ENCODE results near the gene CDC42EP5.
"Not testable (repeated sequence)": the region's sequence is repeated elsewhere in the genome, so short reads cannot be mapped to it uniquely, and the experiment has no call there.

CDC42EP5 gene

DNA sequence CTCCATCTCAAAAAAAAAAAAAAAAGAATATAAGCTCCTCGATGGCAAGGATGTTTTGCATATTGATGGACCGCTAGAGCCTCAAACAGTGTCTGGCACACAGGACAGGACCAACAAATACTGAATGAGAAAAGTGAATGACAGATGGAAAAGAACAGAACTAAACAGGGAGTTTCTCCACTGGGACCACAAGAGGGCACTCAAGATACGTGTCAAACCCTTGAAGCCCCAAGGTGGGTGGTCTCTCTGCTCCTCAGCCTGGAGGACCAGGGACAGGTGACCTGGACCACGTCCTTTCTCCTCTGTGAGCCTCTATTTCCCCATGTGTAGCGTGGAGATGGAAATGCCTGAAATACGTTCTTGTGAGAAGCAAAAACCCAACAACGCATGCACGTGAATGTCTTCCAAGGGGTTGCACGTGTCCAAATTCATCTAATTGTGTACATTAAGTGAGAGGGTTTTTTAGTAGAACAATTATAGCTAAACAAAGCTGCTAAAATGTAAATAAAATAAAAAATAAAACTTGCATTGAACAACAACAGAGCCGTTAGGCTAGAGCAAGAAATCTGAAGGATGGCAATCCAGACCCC lies 5.7 kb upstream of the CDC42EP5 start:
- Histone ChIP-seq H3K9me3 (no peaks in the 10 kb centered on the region), H3K27me3 (ENCODE audit: low read depth) (peaks cover 6% of the 10 kb centered on the region), H3K4me1 (no peaks in the 10 kb centered on the region), H3K36me3 (replicated peaks) (no peaks in the 10 kb centered on the region), H3K4me3 (no peak overlapping the region)
- peak; percentile 58 to 66 for DNase-seq (ENCODE audit: low spot score in 2 of 2)
- in situ Hi-C loops (cut with MboI; ENCODE audit: low sequenced_read_pairs): no loop called here

- H3K4me3 ChIP-seq: no peak overlapping the region
- H3K36me3 ChIP-seq (replicated peaks): no peaks in the 10 kb centered on the region
- no peaks in the 10 kb centered on the region for H3K4me1 ChIP-seq
- DNase-seq (ENCODE audit: low spot score in 2 of 2): no peak
- H3K27me3 ChIP-seq (ENCODE audit: low read depth): peaks cover 9% of the 10 kb centered on the region
- in situ Hi-C loops (cut with MboI; ENCODE audit: low sequenced_read_pairs): no loop called here
- no peaks in the 10 kb centered on the region for H3K9me3 ChIP-seq
Measured at GRCh38 chr19:54477650-54478049, 4.6 kb upstream of the CDC42EP5 start.

DNA sequence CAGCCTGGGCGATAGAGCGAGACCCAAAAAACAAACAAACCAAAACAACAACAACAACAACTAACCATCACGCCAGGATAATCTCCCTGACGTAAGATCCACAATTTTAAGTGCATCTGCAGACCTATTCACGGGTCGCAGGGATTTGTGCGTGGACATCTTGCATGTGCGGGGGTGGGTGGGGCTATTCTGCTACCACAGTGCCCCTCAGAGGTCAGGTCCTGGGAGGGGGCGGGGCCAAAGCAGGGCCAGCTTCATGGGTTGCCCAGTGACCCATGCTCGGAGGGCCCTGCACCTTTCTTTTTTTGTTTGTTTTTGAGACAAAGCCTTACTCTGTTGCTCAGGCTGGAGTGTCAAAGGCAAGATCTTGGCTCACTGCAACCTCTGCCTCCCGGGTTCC lies 2.6 kb upstream of the CDC42EP5 start:
- H3K27me3 ChIP-seq (ENCODE audit: low read depth): peaks cover 18% of the 10 kb centered on the region
- DNase-seq (ENCODE audit: low spot score in 2 of 2): no peak
- H3K9me3 ChIP-seq: no peaks in the 10 kb centered on the region
- in situ Hi-C loops (cut with MboI; ENCODE audit: low sequenced_read_pairs): no loop called here
- no peak overlapping the region for H3K4me3 ChIP-seq
- H3K4me1 ChIP-seq: no peaks in the 10 kb centered on the region
- no peaks in the 10 kb centered on the region for H3K36me3 ChIP-seq (replicated peaks)

DNA sequence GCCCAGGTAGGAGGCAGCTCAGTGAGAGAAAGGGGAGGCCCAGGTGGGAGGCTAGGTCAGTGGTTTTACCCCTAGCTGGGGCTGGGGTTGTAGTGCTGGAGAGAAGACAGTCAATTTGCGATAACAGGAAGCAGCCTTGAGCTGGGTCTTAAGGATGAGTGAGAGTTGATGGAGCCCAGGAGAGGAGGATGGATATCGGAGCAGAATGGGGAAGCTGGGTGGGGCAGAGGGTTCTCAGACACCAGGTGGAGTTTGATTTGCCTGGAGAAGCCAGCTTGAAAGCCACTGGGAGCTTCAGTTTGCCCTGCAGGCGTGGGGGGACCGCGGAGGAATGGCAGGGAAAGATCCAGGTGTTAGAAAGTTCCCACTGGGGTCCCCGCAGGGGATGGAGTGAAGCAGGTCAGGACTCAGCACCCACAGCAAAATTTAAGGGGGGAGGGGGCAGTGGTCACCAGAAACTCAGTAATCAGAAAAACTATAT lies 836 bp upstream of the CDC42EP5 start:
- Histone ChIP-seq H3K9me3 (no peaks in the 10 kb centered on the region), H3K4me3 (no peak overlapping the region), H3K27me3 (ENCODE audit: low read depth) (peaks cover 30% of the 10 kb centered on the region), H3K36me3 (replicated peaks) (no peaks in the 10 kb centered on the region), H3K4me1 (no peaks in the 10 kb centered on the region)
- no peak for DNase-seq (ENCODE audit: low spot score in 2 of 2)
- in situ Hi-C loops (cut with MboI; ENCODE audit: low sequenced_read_pairs): loop anchor here (25.0 kb wide), 1 partner anchor 1188 kb away; the partner anchor contains the start of gene U2AF2

GRCh38 chr19:54470991-54471782 lies 1.9 kb downstream of the CDC42EP5 start:
- no peak for DNase-seq (ENCODE audit: low spot score in 2 of 2)
- in situ Hi-C loops (cut with MboI; ENCODE audit: low sequenced_read_pairs): loop anchor here (25.0 kb wide), 1 partner anchor 1191 kb away; the partner anchor contains the start of gene U2AF2
- H3K27me3 ChIP-seq (ENCODE audit: low read depth): peaks cover 30% of the 10 kb centered on the region
- H3K36me3 ChIP-seq (replicated peaks): no peaks in the 10 kb centered on the region
- H3K4me1 ChIP-seq: no peaks in the 10 kb centered on the region
- H3K9me3 ChIP-seq: no peaks in the 10 kb centered on the region
- H3K4me3 ChIP-seq: no peak overlapping the region

DNA sequence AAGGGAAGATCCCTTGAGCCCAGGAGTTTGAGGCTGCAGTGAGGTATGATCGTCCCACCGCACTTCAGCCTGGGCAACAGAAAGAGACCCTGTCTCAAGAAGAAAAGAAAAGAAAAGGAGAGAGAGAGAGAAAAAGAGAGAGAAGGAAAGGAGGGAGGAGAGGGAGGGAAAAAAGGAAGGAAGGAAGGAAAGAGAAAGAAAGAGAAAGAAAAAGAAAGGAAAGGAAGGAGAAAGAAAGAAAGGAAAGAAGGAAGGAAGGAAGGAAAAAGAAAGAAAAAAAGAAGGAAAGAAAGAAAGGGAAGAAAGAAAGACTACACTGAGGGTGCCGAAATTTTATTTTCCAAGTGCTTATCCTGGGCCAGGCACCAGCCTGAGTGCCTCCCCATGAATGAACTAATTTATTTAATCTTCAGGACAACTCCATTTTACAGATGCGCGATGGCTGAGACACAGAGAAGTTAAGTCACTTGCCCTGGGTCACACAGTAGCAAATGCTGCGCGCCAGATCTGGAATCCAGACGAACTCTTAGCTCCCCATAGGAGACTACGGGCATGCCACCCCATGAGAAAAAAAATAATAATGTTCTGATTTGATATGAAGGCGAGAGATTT lies 2.7 kb downstream of the CDC42EP5 start:
- H3K36me3 ChIP-seq (replicated peaks): no peaks in the 10 kb centered on the region
- no peak overlapping the region for H3K4me3 ChIP-seq
- DNase-seq (ENCODE audit: low spot score in 2 of 2): no peak
- no peaks in the 10 kb centered on the region for H3K9me3 ChIP-seq
- in situ Hi-C loops (cut with MboI; ENCODE audit: low sequenced_read_pairs): loop anchor here (25.0 kb wide), 1 partner anchor 1192 kb away; the partner anchor contains the start of gene U2AF2
- no peaks in the 10 kb centered on the region for H3K4me1 ChIP-seq
- peaks cover 30% of the 10 kb centered on the region for H3K27me3 ChIP-seq (ENCODE audit: low read depth)

DNA sequence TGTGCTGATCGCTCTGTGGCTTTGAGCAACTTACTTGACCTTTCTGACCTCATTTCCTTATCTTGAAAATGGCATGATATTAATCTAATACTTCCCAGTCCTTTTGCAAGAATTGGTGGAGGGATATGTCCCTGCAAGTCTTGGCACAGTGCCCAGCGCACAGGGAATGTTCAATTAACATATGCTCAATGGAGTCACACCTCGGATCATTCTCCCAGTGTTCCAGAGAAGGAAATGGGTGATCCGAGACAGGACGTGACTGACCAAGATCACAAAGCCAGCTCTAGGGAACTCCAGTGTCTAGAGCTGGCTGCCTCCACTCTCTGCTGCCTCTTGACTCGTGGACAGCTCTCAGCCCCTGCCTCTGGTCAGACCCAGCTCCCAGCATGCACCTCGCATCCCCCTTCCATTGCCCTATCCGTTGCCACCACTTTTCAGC lies 3.6 kb downstream of the CDC42EP5 start:
- peaks cover 30% of the 10 kb centered on the region for H3K27me3 ChIP-seq (ENCODE audit: low read depth)
- in situ Hi-C loops (cut with MboI; ENCODE audit: low sequenced_read_pairs): loop anchor here (25.0 kb wide), 1 partner anchor 1193 kb away; the partner anchor contains the start of gene U2AF2
- no peaks in the 10 kb centered on the region for H3K9me3 ChIP-seq
- no peaks in the 10 kb centered on the region for H3K4me1 ChIP-seq
- DNase-seq (ENCODE audit: low spot score in 2 of 2): peak in 1 of 2 experiments; percentile 54
- no peak overlapping the region for H3K4me3 ChIP-seq
- H3K36me3 ChIP-seq (replicated peaks): no peaks in the 10 kb centered on the region

DNA sequence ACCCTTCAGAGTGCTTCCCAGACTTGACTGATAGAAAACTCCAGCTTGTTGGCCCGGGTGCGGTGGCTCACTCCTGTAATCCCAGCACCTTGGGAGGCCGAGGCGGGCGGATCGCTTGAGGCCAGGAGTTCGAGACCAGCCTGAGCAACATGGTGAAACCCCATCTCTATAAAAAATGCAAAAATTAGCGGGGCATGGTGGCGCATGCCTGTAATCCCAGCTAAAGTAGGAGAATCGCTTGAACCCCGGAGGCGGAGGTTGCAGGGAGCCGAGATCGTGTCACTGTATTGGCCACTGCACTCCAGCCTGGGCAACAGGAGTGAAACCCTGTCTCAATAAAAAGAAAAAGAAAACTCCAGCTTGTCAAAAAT lies 7.0 kb downstream of the CDC42EP5 start:
- H3K36me3 ChIP-seq (replicated peaks): peaks cover 14% of the 10 kb centered on the region
- not testable (repeated sequence) for DNase-seq (ENCODE audit: low spot score in 2 of 2); H3K4me1 ChIP-seq; H3K4me3 ChIP-seq; H3K9me3 ChIP-seq
- peaks cover 19% of the 10 kb centered on the region for H3K27me3 ChIP-seq (ENCODE audit: low read depth)
- in situ Hi-C loops (cut with MboI; ENCODE audit: low sequenced_read_pairs): loop anchor here (25.0 kb wide), 1 partner anchor 1196 kb away; the partner anchor contains the start of gene U2AF2

- no peak for DNase-seq (ENCODE audit: low spot score in 2 of 2)
- Histone ChIP-seq H3K9me3 (no peaks in the 10 kb centered on the region), H3K27me3 (ENCODE audit: low read depth) (peaks cover 14% of the 10 kb centered on the region), H3K4me1 (no peaks in the 10 kb centered on the region; the same call in none of the 2 replicates), H3K4me3 (no peak overlapping the region), H3K36me3 (replicated peaks) (peaks cover 18% of the 10 kb centered on the region)
- in situ Hi-C loops (cut with MboI; ENCODE audit: low sequenced_read_pairs): loop anchor here (25.0 kb wide), 1 partner anchor 1197 kb away; the partner anchor contains the start of gene U2AF2
Measured at GRCh38 chr19:54465426-54466109, 7.5 kb downstream of the CDC42EP5 start.

DNA sequence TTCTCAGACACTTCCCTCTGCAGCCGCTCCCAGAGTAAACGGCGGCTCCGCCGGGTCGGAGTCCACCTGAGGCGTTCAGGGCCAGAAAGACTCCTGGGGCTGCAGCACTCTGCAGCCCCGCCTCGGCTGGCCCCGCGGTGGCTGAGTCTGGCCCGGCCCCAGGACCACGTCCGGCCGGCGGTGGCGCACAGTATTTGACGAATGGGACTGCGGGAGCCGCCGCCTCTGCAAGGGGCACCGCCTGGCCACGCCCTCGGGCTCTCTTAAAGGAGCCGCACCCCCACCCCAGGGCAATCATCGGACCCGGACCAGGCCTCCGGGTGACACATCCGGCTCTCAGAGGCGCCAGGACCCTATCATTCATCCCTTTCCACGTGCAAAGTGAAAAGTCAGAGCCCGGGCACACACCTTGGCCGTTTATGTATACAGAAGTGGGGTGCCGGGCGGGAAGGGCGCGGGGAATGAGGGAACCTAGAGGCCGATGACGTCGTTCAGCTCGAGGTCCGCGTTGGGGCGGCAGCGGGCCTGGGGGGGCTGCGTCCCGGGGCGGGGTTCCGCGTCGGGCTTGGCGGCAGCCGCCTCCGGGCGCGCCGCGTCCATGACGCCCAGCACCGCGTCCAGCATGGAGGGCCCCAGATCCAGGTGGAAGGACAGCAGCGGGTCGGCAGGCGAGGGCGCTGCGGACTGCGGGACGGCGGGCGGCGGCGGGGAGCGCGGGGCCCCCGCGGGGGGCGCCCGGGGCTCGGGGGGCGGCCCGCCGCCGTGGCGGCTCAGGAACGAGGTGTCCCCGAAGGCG lies 8.3 kb downstream of the CDC42EP5 start:
- Histone ChIP-seq H3K36me3 (replicated peaks) (peaks cover 23% of the 10 kb centered on the region), H3K4me3 (peak overlapping the region; percentile 59), H3K27me3 (ENCODE audit: low read depth) (peaks cover 6% of the 10 kb centered on the region), H3K4me1 (no peaks in the 10 kb centered on the region; the same call in none of the 2 replicates), H3K9me3 (no peaks in the 10 kb centered on the region)
- peak; percentile 81 to 94 for DNase-seq (ENCODE audit: low spot score in 2 of 2)
- in situ Hi-C loops (cut with MboI; ENCODE audit: low sequenced_read_pairs): loop anchor here (25.0 kb wide), 1 partner anchor 1197 kb away; the partner anchor contains the start of gene U2AF2

GRCh38 chr19:54464044-54464629 lies 9.0 kb downstream of the CDC42EP5 start:
- Histone ChIP-seq H3K36me3 (replicated peaks) (peaks cover 27% of the 10 kb centered on the region), H3K27me3 (ENCODE audit: low read depth) (no peaks in the 10 kb centered on the region), H3K9me3 (no peaks in the 10 kb centered on the region), H3K4me3 (peak overlapping the region; percentile 59), H3K4me1 (no peaks in the 10 kb centered on the region; the same call in none of the 2 replicates)
- in situ Hi-C loops (cut with MboI; ENCODE audit: low sequenced_read_pairs): loop anchor here (25.0 kb wide), 1 partner anchor 1198 kb away; the partner anchor contains the start of gene U2AF2
- peak; percentile 82 to 96 for DNase-seq (ENCODE audit: low spot score in 2 of 2)

GRCh38 chr19:54463531-54464043 lies 9.5 kb downstream of the CDC42EP5 start, which contains the start of gene LENG9:
TSS of gene LENG9 (minus strand) at chr19:54463778. CDS start at chr19:54463526, 252 bp downstream.
- Histone ChIP-seq H3K4me1 (no peaks in the 10 kb centered on the region; the same call in none of the 2 replicates), H3K36me3 (replicated peaks) (peaks cover 32% of the 10 kb centered on the region), H3K27me3 (ENCODE audit: low read depth) (no peaks in the 10 kb centered on the region), H3K9me3 (no peaks in the 10 kb centered on the region), H3K4me3 (peak within 1 kb of the TSS; percentile 59)
- in situ Hi-C loops (cut with MboI; ENCODE audit: low sequenced_read_pairs): loop anchor here (25.0 kb wide), 1 partner anchor 1199 kb away; the partner anchor contains the start of gene U2AF2
- peak; percentile 91 to 99 for DNase-seq (ENCODE audit: low spot score in 2 of 2)
